UCSD-AML1 (cell line): ENCODE data around the gene MBOAT2.

Source experiments
- DNase-seq: peaks from one replicate; lab custom pipeline; 2025; ENCODE audit not compliant: unreplicated experiment; lab: John Stamatoyannopoulos, UW

The MBOAT2 gene

DNA sequence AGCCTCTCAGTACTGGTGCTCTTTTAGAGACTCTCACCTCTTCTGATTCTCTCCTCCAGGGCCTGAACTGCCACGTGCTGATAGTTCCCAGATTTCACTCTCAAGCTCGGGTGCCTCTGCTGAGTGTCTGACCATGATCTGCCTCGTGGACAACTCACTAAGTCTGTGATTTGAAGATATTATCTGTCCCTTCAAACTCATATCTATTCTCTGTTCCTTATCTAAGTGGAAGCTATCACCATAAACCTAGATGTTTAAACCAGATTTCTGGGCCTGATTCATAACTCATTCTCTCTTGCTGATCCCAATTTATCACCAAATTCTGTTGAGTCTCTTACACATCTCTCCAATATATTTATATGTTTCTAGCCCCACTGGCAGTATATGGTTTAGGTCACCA is 136.1 kb downstream of the MBOAT2 start:
- DNase-seq: no peak

DNA sequence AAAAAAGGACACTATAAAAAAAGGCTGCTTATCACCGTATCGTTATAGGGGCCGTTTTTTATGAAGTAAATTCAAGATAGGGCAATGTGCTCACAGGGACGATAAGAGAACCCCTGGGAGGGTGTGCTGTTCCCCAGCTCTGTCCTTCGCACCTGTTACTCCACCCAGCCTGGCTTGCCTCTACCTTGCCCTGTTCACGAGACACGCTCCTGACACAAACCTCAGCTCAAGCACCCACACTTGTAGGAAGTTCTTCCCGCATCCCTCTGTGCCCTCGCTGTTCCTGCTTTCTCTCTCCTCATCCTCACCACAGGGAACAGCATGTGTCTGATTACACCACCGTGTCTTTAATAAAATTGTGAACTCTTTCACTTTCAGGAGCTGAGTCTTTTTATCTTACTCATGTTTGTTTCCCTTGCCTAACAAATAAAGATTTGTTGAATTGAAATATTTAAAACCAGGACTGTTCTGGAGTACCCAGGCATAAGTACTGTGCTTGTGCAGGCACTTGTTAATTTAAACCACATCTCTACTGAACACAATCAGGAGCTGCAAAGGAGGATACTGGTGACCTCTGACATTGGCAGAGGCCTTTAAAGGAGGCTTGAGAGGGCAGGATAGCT is 140.0 kb downstream of the MBOAT2 start:
- DNase-seq: no peak

DNA sequence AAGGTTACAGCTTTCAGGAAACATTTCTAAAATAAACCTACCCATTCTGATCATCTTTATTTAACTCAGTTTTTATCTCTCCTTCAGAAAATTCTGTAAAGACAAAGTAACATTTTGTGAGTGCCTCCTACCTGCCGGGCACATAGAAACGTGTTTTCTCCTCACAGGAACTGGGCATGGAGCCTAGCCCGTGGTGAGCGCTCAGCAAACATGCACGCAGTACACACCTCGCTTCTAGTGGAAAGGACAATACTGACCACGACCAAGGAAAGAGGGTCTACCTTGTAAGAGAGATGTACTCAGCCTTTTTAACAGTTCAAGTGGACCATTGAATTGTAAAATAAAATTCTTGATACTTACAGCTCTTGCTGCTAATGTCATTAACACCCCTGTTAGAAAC is 141.3 kb downstream of the MBOAT2 start:
- DNase-seq: no peak

DNA sequence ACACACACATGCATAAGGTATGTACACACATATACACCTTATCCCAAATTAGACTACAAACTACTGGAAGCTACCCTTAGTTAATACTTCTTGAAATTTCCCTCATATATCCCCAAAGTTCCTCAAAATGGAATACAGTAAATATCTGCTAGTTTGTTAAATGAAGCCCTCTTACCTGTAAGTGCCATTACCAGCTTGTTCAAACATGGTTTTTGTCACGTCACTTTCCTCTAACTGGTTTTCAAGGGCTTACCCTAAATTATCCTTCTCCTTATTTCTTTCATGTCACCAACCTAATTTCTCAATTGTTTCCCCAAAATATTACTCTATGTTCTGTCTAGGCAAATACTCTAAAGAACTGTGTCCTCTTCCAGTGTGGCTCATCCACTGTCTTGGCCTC is 141.7 kb downstream of the MBOAT2 start:
- DNase-seq: no peak

DNA sequence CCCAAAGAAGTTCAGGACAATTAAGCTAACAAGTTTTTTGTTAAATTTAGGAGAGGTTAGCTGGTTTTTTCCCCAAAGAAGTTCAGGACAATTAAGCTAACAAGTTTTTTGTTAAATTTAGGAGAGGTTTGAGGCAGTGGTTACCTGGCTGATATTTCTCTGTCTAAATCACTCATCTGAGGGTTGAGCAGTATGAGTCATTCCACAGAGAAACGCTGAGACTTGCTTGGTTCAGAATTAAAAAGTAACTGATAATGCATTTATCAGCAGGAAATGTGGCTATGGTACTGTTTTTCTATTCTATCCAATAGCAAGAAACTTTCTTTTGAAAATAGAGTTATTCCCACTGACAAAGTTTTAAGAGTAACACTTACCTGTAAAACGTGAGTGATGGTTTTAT is 143.2 kb downstream of the MBOAT2 start:
- no peak for DNase-seq

DNA sequence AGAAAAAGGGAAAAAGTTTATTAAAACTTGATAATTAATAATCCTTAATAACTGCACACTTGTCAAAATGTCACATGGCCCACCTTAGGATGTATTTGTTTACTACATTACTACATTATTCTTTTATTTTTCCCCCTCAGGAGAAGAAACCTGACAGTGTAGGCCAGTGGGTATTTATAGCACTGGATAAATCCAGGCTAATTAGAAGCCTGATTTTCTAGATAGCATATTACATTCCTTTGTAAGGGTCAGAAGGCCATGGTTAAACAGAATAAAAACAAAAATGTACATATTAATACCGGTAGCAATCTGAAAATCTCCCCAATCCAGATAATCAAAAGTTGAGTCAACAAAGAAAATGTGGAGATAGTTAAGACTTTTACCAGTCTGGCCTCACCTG is 144.6 kb downstream of the MBOAT2 start:
- DNase-seq: no peak

DNA sequence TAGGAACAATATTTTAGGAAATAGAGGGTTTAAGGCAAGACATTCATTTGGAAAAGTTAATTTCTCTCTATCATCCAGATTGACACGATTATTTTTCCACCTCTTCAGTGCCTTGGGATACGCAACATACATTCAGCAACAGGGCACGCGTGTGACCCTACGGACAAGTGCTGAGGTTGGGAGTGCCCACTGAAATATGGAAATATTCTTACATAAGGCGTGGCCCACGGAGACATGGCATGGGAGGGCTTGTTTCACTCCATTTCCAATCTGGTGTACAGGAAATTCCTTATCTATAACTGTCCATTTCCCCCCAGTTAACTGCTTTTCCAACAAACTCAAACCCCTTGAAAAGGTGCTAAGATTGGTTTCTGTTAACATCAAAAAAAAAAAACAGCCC is 145.2 kb downstream of the MBOAT2 start:
- DNase-seq: no peak

DNA sequence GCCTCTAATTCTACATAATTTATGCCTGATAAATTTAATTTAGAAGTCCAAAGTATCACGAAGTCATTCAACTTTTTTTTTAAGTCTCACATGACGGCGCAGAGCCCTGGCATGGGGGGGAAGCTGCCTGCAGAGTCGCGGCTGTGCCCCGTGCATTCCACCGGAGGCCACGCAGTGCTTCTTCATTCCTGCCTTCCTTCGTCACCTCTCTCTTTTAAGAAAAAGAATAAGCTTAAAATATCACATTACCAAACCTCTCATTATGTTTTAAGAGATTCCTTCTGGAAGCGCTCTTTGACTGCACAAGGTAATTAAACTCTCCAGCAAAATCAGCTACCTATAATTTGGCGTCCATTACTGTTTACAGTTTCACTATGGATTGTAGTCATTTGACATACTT is 145.8 kb downstream of the MBOAT2 start:
- no peak for DNase-seq

DNA sequence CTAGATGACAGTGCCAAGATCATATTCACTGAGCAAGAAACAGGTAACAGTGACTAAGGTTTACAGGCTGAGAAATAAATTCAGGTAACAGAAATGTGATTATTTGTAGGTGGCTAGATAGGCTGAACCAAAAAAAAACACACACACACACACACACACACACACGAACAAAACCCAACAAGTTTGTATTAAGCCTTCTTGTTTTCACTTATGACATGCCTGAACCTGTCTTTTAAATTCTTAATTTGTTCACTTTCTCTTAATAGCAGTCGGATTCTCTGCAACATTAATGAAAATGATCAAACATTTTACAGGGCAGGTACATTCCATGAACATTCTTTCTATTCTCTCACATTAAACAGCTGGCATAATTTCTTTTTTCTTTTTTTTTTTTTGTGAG is 147.3 kb downstream of the MBOAT2 start:
- no peak for DNase-seq

DNA sequence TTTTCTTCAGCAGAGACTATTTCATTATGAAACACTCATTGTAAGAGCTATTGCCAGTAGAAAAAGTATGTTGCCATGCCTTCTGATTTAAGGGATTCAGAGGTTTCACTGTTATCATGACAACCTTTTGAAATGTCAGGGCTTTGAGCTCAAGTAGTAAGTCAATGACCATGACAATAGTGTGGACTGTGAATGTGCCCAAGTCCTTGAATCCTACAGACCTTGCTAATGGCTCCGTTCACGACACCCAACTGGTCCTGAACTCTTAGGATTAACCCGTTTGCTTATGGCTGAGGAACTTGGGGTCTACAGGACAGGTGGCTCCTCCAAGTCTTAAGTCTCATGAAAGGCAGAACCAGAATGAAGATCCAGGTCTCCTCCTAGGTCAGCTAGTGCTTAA is 148.5 kb downstream of the MBOAT2 start:
- no peak for DNase-seq

DNA sequence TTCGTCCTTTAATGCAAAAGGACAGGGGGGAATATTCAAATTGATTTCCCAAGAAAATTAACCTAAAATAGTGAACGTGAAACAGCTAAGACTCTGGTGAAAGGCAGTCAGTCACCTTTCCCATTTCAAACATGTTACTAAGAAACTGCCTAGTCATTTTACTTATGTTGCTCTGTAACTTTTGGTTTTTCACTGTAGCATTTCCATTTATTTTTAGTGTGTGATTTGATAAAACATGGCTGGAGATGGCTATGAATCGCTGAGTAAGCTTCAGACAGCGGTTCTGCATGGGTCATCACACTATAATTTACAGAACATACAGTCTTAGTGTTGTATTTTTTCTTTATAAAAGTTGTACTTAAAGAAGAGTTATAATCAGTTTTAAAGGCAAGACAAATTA is 150.1 kb downstream of the MBOAT2 start:
- no peak for DNase-seq

DNA sequence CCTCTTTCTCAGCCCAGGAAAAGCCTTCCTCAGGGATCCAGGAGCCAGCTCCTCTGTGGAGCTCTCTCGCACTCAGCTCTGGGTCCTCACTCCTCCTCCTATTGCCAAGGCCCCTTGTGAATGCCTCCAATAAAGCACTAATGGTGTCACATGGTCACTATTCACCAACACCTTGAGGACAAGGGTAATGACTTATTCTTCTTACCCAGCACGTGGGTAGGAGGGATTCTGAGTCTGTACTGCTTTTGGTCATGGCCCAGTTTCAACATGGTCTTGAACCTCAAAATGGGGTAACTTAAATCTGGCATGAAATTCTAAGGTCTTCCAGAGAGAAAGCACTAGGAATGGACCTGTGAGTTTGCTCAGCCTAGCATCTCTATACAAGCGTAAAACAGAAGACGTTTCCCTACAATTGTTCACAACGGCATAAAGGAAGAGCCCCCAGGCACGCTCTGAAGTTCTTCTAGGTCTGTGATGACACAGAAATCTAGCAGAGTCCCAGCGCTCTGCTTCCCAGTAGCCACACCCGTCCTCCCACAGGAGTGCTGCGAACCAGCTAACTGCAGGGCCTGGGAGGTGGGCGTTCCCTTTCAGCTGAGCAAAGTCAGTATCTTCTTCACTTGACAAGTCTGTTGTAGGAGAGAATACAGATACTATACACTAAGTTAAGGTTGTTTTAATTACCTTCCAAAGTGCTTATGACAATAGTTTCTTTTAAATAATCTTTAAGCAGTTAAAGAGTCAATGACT is 151.5 kb downstream of the MBOAT2 start:
- DNase-seq: no peak

DNA sequence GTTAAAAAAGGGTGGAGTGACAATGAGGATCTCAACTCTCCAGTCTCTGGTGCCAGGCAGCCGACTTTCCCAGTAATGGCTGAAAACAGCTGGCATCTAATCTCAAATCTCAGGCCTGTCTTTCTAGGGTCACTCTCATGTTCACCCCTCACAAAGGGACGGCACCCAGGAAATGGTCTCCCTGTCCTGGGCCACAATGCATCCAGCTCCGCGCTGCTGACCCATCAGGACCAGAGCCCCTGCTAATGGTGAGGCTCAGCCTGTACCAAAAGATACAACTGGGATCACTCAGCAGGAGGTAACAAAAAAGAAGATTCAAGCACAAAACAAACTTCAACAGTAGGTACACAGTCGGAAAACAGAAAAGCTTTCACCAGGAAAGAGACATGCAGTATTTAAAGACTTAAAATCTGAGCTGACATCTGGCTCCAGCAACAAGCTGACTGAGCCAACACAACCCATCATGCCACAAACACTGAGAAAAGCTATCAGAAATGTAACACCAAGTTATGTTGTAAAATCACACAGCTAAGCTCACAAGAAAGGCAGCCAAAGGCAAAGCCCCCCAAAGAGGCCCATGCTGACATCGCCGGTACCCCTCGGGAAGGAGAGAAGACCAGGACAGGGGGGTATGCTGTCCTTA is 152.5 kb downstream of the MBOAT2 start:
- DNase-seq: no peak

DNA sequence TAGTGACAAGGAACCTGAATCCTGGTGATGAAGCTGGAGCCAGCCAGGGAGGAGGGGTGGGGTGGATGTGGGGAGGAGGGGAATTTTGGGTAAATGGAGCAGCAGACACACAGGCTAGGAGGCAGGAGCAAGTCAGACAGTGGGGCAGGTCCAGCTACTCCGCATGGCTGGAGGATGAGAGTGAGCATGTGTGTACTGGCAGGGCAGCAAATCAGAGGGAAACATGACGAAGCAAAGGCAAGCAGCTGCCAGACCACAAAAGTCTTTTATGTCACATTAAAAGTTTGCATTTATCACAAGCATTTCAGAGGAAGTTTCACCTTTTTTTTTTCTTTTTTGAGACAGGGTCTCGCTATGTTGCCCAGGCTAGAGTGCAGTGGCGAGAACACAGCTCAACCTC is 154.2 kb downstream of the MBOAT2 start:
- no peak for DNase-seq

DNA sequence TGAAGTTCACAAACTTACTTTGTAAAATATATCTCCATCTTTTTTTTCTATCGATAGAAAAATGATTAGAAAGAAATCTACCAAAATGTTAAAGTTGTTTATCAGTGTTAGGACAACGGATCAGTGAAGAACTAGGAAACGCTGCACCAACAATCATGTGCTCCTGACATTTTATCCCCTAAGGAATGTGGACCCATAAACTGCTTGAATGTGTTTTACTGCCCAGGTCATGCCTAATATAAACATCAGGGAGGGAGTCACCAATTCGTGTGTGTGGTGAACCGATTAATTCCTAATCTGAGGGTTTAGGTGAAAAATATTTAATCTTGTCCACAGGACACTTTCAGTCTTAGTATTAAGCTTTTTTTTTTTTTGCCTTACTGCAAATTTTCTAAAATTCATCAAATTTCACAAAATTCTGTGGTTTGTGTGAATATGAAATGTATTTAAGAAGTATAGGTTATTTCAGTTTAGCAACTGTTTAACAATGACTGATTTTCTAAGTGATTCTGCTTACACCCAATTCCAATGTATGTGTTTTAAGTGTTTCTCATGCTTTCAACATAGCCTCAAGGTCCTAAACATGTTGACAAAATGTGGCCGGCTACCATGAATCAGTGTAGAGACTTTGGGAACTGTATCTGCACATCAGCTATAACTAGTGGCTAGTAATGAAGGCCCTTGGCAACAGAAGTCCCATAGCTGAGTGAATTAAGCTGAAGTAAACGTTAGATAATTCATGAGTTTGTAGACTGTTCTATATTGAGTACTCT is 155.0 kb downstream of the MBOAT2 start:
- DNase-seq: no peak

DNA sequence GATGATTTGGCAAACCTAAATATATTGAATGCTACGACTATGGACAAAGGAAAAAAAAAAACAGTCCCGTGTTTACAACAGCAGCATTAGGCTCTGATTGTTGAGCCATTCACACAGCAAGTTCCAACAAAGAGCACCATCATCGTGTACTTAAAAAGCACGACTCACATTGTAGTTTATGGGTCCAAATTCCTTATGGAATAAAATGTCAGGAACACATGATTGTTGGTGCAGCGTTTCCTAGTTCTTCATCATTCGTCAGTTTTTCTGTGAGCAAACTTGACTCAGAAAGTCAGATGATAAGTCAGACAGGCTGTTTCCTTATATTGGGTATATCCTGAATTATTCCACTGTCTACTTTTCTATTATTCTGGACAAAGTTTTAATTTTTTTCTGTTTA is 156.1 kb downstream of the MBOAT2 start:
- no peak for DNase-seq

DNA sequence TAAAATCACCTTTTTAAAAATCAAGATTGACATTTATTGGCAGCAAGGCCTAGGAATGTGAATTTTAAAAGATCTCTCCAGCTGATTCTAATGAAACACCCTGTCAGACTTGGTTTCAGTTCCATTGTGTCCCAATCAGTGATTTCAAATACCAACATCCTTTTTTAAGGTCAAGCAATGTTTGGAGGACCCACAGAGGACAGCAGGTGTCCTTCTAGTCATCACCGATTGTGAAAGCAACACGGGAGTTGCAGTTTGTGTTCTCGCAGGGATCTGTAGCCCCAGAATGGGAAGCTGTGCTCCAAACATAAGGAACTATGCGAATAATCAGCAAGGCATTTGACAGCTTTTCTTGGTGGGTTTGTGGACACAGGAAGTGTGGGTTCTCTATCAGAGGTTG is 161.6 kb downstream of the MBOAT2 start:
- no peak for DNase-seq

DNA sequence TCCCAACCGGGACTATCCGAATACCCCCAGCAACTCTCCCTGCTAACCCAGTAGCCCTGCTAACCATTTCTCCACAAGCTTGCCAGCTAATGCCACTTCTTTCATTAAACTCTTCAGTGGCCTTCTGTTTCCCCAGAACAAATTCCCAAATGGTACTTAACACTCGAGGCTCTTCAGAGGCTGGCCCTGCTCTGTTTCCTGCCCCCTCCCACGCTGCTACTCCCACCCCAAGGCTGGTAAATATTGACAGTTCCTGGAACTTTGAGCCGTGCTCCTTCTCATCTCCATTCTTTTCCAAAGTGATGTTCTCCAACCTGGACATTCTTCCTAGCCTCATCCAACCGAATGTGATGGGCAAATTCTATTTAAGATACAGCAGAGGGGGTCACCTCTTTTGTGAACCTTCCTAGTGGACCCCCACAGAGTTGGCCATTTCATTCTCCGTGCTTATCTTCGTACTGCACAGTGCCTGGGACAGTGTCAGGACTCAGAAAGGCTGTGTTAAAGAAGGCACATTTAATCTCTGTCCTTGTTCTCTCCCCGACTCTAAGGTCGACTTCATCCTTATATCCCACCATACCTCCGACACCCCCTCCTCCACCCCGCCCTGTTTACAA is 162.9 kb downstream of the MBOAT2 start:
- no peak for DNase-seq

DNA sequence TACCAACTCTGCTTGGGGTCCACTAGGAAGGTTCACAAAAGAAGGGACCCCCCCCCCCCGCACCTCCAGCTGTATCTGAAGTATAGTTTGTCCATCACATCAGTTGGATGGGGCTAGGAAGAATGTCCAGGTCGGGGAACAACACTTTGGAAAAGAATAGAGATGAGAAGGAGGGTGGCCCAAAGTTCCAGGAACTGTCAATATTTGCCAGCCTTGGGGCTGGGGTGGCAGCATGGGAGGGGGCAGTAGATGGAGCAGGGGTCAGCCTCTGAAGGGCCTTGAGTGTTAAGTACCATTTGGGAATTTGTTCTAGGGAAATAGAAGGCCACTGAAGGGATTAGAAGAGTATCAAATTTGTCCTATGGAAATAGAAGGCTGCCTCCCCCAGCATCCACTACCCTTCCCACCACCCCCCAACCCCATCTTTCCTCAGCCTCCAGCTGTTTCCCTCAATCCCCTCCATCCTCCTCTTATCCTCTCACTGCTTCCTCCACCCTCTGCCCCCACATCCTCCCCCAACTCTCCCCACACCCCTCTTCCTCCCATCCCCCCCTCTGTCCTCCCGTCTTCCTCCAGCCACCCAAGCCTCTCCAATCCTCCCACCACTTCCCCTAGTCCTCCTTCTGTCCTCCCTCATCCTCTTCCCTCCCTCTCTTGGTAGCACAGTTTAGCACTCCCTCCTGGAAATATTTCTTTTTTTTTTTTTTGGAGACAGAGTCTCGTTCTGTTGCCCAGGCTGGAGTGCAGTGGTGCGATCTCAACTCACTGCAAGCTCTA is 164.1 kb downstream of the MBOAT2 start:
- DNase-seq: no peak

DNA sequence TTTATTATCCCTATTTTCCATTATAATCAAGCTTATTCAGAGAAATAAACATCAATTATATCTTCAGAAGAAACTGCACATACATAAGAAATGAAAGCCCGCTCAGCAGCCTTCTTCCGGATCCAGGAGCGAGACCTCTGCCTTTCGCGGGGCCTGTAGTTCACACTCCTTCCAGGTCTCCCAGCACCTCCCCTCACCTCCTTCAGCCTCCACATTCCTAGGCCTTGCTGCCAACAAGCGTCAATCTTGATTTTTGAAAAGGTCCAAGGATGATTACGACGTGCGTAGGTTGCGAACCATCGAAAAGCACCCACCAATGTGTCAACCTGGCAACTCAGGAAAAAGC is 165.7 kb downstream of the MBOAT2 start:
- no peak for DNase-seq
